ENCODE measurements around the gene CORO6. TPM values are rescaled to one million over a fixed set of nuclear protein-coding genes. Genes with fewer than 3 reads are reported as not detected.

CORO6 gene
- total and polyA plus RNA-seq, 2 of the 13 experiments (the other 11 are each of a cell fraction or from before 2014, with no cell fraction given), result 0.42 to 0.82 TPM

- TF ChIP-seq RARA (CRISPR knock-in tag; IDR thresholded peaks at IDR 0.05), result peak; percentile 46; the same call in 1 of the 2 replicates
- TF ChIP-seq, protein P1, sequence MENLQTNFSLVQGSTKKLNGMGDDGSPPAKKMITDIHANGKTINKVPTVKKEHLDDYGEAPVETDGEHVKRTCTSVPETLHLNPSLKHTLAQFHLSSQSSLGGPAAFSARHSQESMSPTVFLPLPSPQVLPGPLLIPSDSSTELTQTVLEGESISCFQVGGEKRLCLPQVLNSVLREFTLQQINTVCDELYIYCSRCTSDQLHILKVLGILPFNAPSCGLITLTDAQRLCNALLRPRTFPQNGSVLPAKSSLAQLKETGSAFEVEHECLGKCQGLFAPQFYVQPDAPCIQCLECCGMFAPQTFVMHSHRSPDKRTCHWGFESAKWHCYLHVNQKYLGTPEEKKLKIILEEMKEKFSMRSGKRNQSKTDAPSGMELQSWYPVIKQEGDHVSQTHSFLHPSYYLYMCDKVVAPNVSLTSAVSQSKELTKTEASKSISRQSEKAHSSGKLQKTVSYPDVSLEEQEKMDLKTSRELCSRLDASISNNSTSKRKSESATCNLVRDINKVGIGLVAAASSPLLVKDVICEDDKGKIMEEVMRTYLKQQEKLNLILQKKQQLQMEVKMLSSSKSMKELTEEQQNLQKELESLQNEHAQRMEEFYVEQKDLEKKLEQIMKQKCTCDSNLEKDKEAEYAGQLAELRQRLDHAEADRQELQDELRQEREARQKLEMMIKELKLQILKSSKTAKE (CRISPR knock-in tag; IDR thresholded peaks at IDR 0.05; ENCODE audit: borderline replicate concordance), result no peak
- peak; percentile 57; the same call in 1 of the 2 replicates for TF ChIP-seq ATF3 (CRISPR knock-in tag; IDR thresholded peaks at IDR 0.05)
- no peak for TF ChIP-seq ESRRA (CRISPR knock-in tag; IDR thresholded peaks at IDR 0.05; ENCODE audit: low read depth)
- TF ChIP-seq YEATS2 (CRISPR knock-in tag; IDR thresholded peaks at IDR 0.05; ENCODE audit: borderline replicate concordance), result peak; percentile 68
- TF ChIP-seq ZFP36L2 (CRISPR knock-in tag; IDR thresholded peaks at IDR 0.05), result no peak
- TF ChIP-seq, protein P2, sequence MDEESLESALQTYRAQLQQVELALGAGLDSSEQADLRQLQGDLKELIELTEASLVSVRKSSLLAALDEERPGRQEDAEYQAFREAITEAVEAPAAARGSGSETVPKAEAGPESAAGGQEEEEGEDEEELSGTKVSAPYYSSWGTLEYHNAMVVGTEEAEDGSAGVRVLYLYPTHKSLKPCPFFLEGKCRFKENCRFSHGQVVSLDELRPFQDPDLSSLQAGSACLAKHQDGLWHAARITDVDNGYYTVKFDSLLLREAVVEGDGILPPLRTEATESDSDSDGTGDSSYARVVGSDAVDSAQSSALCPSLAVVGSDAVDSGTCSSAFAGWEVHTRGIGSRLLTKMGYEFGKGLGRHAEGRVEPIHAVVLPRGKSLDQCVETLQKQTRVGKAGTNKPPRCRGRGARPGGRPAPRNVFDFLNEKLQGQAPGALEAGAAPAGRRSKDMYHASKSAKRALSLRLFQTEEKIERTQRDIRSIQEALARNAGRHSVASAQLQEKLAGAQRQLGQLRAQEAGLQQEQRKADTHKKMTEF (CRISPR knock-in tag; IDR thresholded peaks at IDR 0.05), result 0 out of 2 replicates have a peak, but pooled peaks have one; percentile 24
- TF ChIP-seq ZNF550 (CRISPR knock-in tag; IDR thresholded peaks at IDR 0.05; ENCODE audit: borderline replicate concordance), result no peak
- TF ChIP-seq ZNF609 (CRISPR knock-in tag; IDR thresholded peaks at IDR 0.05; ENCODE audit: borderline replicate concordance), result no peak
- no peak for TF ChIP-seq MTF2 (CRISPR knock-in tag; IDR thresholded peaks at IDR 0.05; ENCODE audit: borderline replicate concordance)
- no peak for TF ChIP-seq ZBTB4 (CRISPR knock-in tag; IDR thresholded peaks at IDR 0.05; ENCODE audit: borderline replicate concordance)
- TF ChIP-seq ZNF205 (CRISPR knock-in tag; IDR thresholded peaks at IDR 0.05), result no peak
- TF ChIP-seq, protein P3, sequence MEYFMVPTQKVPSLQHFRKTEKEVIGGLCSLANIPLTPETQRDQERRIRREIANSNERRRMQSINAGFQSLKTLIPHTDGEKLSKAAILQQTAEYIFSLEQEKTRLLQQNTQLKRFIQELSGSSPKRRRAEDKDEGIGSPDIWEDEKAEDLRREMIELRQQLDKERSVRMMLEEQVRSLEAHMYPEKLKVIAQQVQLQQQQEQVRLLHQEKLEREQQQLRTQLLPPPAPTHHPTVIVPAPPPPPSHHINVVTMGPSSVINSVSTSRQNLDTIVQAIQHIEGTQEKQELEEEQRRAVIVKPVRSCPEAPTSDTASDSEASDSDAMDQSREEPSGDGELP (IDR thresholded peaks at IDR 0.05; ENCODE audit: borderline replicate concordance, low read depth), result no peak
- peak; percentile 84; the same call in 1 of the 2 replicates for TF ChIP-seq ZNF3 (CRISPR knock-in tag; IDR thresholded peaks at IDR 0.05)
These were observed 28.9 kb downstream of the CORO6 start (continued) for GRCh38 chr17:29593591-29594518.
